Trophoblast cell (in vitro differentiated cells and primary cell): ENCODE measurements around the gene GUCY1B1.

Experiments
- DNase-seq, 2 donors: peaks; one replicate each; pipeline ENCODE4 v3.0.0-alpha.2; 2016
- H2AFZ ChIP-seq: 2 replicates; pipeline ENCODE4 v1.6.1; 2013; ENCODE audit warnings: low read length, moderate library complexity, mild to moderate bottlenecking; ENCODE audit not compliant: insufficient read depth, poor library complexity
- H2AK5ac ChIP-seq: 2 replicates; pipeline ENCODE4 v1.6.1; 2013; ENCODE audit warnings: mild to moderate bottlenecking, low read length
- H2BK120ac ChIP-seq: 2 replicates; pipeline ENCODE4 v1.6.1; 2013; ENCODE audit warnings: low read length, mild to moderate bottlenecking, moderate library complexity; ENCODE audit not compliant: insufficient read depth, poor library complexity
- H2BK12ac ChIP-seq: 2 replicates; pipeline ENCODE4 v1.6.1; 2013; ENCODE audit warnings: mild to moderate bottlenecking, low read length, moderate library complexity
- H2BK5ac ChIP-seq: 2 replicates; pipeline ENCODE4 v1.6.1; 2013; ENCODE audit warnings: low read length, low read depth, moderate library complexity, mild to moderate bottlenecking; ENCODE audit not compliant: poor library complexity
- H3K14ac ChIP-seq: 2 replicates; pipeline ENCODE4 v1.6.1; 2013; ENCODE audit warnings: mild to moderate bottlenecking, low read length
- H3K18ac ChIP-seq: 2 replicates; pipeline ENCODE4 v1.6.1; 2013; ENCODE audit warnings: mild to moderate bottlenecking, low read length
- H3K23ac ChIP-seq: 2 replicates; pipeline ENCODE4 v1.6.1; 2013; ENCODE audit warnings: low read length
- H3K27ac ChIP-seq: 2 replicates; pipeline ENCODE4 v1.5.1; 2013; ENCODE audit warnings: low read depth, mild to moderate bottlenecking, inconsistent platforms, low read length, moderate library complexity
- H3K27me3 ChIP-seq: 2 replicates; pipeline ENCODE4 v1.6.1; 2013; ENCODE audit warnings: inconsistent platforms, mild to moderate bottlenecking, low read length, moderate library complexity; ENCODE audit not compliant: insufficient read depth
- H3K36me3 ChIP-seq, 2 experiments: 1 replicate in 1 of 2; 2 replicates in 1 of 2; pipeline ENCODE4 v1.6.1; 2013; ENCODE audit warnings: low read length in 2 of 2, mild to moderate bottlenecking in 2 of 2, moderate library complexity in 1 of 2; ENCODE audit not compliant: insufficient read depth in 2 of 2, control insufficient read depth in 1 of 2
- H3K4ac ChIP-seq: 2 replicates; pipeline ENCODE4 v1.6.1; 2013; ENCODE audit warnings: low read depth, mild to moderate bottlenecking, low read length, moderate library complexity
- H3K4me1 ChIP-seq, 2 experiments: 1 replicate in 1 of 2; 2 replicates in 1 of 2; pipeline ENCODE4 v1.6.1; 2013; ENCODE audit warnings: low read length in 2 of 2, mild to moderate bottlenecking in 2 of 2, moderate library complexity in 1 of 2; ENCODE audit not compliant: insufficient read depth in 2 of 2, control insufficient read depth in 1 of 2
- H3K4me2 ChIP-seq: 2 replicates; pipeline ENCODE4 v1.6.1; 2013; ENCODE audit warnings: inconsistent platforms, mild to moderate bottlenecking, low read length, moderate library complexity
- H3K4me3 ChIP-seq: 2 replicates; pipeline ENCODE4 v1.5.1; 2013; ENCODE audit warnings: mild to moderate bottlenecking, low read depth, low read length, inconsistent platforms
- H3K79me1 ChIP-seq: one replicate; pipeline ENCODE4 v1.6.1; 2013; ENCODE audit warnings: low read length
- H3K79me2 ChIP-seq: 2 replicates; pipeline ENCODE4 v1.6.1; 2013; ENCODE audit warnings: low read length, mild to moderate bottlenecking; ENCODE audit not compliant: control insufficient read depth, insufficient read depth, poor library complexity
- H3K9ac ChIP-seq: 2 replicates; pipeline ENCODE4 v1.6.1; 2013; ENCODE audit warnings: mild to moderate bottlenecking, low read length
- H3K9me3 ChIP-seq: 2 replicates; pipeline ENCODE4 v1.6.1; 2013; ENCODE audit warnings: low read depth, mild to moderate bottlenecking, control low read depth, inconsistent platforms, low read length; ENCODE audit not compliant: insufficient read depth
- H4K12ac ChIP-seq: 2 replicates; pipeline ENCODE4 v1.6.1; 2013; ENCODE audit warnings: low read depth, mild to moderate bottlenecking, low read length, moderate library complexity
- H4K8ac ChIP-seq: 2 replicates; pipeline ENCODE4 v1.6.1; 2013; ENCODE audit warnings: low read depth, mild to moderate bottlenecking, low read length, moderate library complexity
- H4K91ac ChIP-seq: one replicate; pipeline ENCODE4 v1.6.1; 2013; ENCODE audit warnings: low read depth, mild to moderate bottlenecking, low read length, moderate library complexity
- WGBS: extraction: QIAGEN DNeasy Blood & Tissue Kit; methylation state at CpG from one replicate; pipeline ENCODE4 v1.1.7; 2013; ENCODE audit warnings: missing lambda C conversion rate; ENCODE audit not compliant: insufficient read length, insufficient coverage; ENCODE audit errors: extremely low coverage; 5-methylcytosine and 5-hydroxymethylcytosine counted together

Gene GUCY1B1

DNA sequence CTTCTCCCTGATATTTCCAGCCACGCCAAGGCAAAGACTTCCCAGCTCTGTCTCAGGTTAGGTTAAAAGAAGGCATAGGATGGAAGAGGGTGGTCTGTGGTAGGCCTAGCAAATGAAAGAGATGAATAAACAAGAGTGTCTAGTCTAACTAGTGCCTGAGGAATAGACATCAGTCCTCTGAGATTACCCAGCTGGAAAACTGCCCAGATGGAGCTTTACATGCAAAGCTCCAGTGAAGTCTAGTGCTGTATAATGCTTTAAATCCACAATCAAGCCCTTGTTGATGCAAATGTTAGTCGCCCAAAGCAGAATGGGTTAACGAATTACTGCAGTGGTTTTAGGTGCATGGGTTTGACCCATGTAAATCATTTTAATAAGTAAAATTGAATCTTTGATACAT lies 24.8 kb upstream of the GUCY1B1 start:
- Histone ChIP-seq H3K18ac (no peak overlapping the region), H3K79me2 (no peaks in the 10 kb centered on the region), H2BK120ac (no peak overlapping the region), H3K27ac (no peak overlapping the region), H3K23ac (no peak overlapping the region), H3K79me1 (no peaks in the 10 kb centered on the region), H3K9me3 (no peaks in the 10 kb centered on the region), H2AFZ (no peak overlapping the region), H2BK12ac (no peak overlapping the region), H2BK5ac (no peak overlapping the region), H3K4ac (no peak overlapping the region), H3K4me1 (no peaks in the 10 kb centered on the region), H3K4me2 (no peak overlapping the region), H2AK5ac (no peak overlapping the region), H3K27me3 (no peaks in the 10 kb centered on the region), H3K36me3 (peaks cover 0 to 1% of the 10 kb centered on the region in 2 experiments), H3K9ac (no peak overlapping the region), H3K14ac (no peak overlapping the region), H4K8ac (no peak overlapping the region), H4K91ac (no peak overlapping the region), H4K12ac (no peak overlapping the region), H3K4me3 (no peak overlapping the region)
- no CpG with 5 or more reads among the region's 3 CpGs for WGBS
- no peak for DNase-seq

DNA sequence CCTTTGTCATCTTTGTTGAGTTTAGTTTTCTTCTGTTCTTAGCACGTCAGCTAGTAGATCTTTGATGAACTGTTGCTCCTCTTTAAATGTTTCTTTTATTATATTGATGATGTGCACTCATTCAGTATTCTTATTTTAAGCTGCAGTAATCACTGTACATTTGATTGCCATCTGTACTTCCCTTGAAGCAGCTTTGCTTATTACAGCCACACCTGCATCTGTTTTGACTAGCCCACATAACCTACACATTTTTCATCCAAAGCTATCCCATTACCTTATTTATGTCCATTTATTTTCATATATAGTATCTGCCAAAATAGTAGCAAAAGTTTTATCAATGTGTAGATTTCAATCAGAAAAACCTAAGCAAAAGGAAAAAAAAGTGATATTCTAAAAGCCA lies 23.9 kb upstream of the GUCY1B1 start:
- H4K8ac ChIP-seq: no peak overlapping the region
- H4K12ac ChIP-seq: no peak overlapping the region
- H3K27ac ChIP-seq: no peak overlapping the region
- H3K23ac ChIP-seq: no peak overlapping the region
- H3K18ac ChIP-seq: no peak overlapping the region
- no peak overlapping the region for H3K4me2 ChIP-seq
- no CpG with 5 or more reads among the region's 1 CpG for WGBS
- H2AK5ac ChIP-seq: no peak overlapping the region
- H3K4me3 ChIP-seq: no peak overlapping the region
- DNase-seq: no peak
- H2BK5ac ChIP-seq: no peak overlapping the region
- no peaks in the 10 kb centered on the region for H3K27me3 ChIP-seq
- no peaks in the 10 kb centered on the region for H3K79me1 ChIP-seq
- no peak overlapping the region for H4K91ac ChIP-seq
- no peak overlapping the region for H2AFZ ChIP-seq
- H3K4me1 ChIP-seq: no peaks in the 10 kb centered on the region
- no peaks in the 10 kb centered on the region for H3K9me3 ChIP-seq
- H3K36me3 ChIP-seq: peaks cover 0 to under 1% of the 10 kb centered on the region in 2 experiments
- no peak overlapping the region for H2BK12ac ChIP-seq
- H3K4ac ChIP-seq: no peak overlapping the region
- no peaks in the 10 kb centered on the region for H3K79me2 ChIP-seq
- no peak overlapping the region for H2BK120ac ChIP-seq
- no peak overlapping the region for H3K14ac ChIP-seq
- no peak overlapping the region for H3K9ac ChIP-seq

GRCh38 chr4:155735496-155735895 lies 23.3 kb upstream of the GUCY1B1 start:
- no peak overlapping the region for H2AK5ac ChIP-seq
- no peak overlapping the region for H3K14ac ChIP-seq
- no peak overlapping the region for H3K18ac ChIP-seq
- H3K4me1 ChIP-seq: no peaks in the 10 kb centered on the region
- H3K79me2 ChIP-seq: no peaks in the 10 kb centered on the region
- no peak overlapping the region for H3K4me3 ChIP-seq
- DNase-seq: no peak
- H4K91ac ChIP-seq: no peak overlapping the region
- no peak overlapping the region for H2AFZ ChIP-seq
- no peak overlapping the region for H4K8ac ChIP-seq
- H2BK5ac ChIP-seq: no peak overlapping the region
- no peaks in the 10 kb centered on the region for H3K9me3 ChIP-seq
- no peaks in the 10 kb centered on the region for H3K79me1 ChIP-seq
- H3K4me2 ChIP-seq: no peak overlapping the region
- no peak overlapping the region for H2BK12ac ChIP-seq
- H4K12ac ChIP-seq: no peak overlapping the region
- H3K36me3 ChIP-seq: no peaks in the 10 kb centered on the region
- no peaks in the 10 kb centered on the region for H3K27me3 ChIP-seq
- H3K4ac ChIP-seq: no peak overlapping the region
- H3K27ac ChIP-seq: no peak overlapping the region
- H2BK120ac ChIP-seq: no peak overlapping the region
- H3K9ac ChIP-seq: no peak overlapping the region
- no peak overlapping the region for H3K23ac ChIP-seq

DNA sequence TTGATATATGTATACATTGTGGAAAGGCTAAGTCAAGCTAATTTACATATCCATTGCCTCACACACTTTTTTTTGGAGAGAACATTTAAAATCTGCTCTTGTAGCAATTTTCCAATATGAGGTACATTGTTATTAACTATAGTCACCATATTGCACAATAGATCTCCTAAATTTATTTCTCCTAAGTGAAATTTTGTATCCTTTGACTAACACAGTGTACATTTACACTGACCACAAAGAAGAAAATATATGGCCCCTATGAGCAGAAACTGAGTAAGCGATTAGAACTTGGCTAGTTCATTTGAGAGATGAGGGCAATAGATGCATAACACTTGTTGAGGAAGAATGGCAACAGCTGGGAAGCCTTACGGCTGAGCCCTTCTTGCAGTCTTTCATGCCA lies 20.3 kb upstream of the GUCY1B1 start:
- H3K4ac ChIP-seq: no peak overlapping the region
- no peak for DNase-seq
- H4K12ac ChIP-seq: no peak overlapping the region
- H3K23ac ChIP-seq: no peak overlapping the region
- H2BK12ac ChIP-seq: no peak overlapping the region
- no peak overlapping the region for H2BK120ac ChIP-seq
- H3K4me2 ChIP-seq: no peak overlapping the region
- H3K9me3 ChIP-seq: no peaks in the 10 kb centered on the region
- H4K91ac ChIP-seq: no peak overlapping the region
- H3K4me1 ChIP-seq: no peaks in the 10 kb centered on the region
- no peak overlapping the region for H3K9ac ChIP-seq
- no peak overlapping the region for H2AFZ ChIP-seq
- H4K8ac ChIP-seq: no peak overlapping the region
- no CpG with 5 or more reads among the region's 2 CpGs for WGBS
- H3K4me3 ChIP-seq: no peak overlapping the region
- H2AK5ac ChIP-seq: no peak overlapping the region
- no peaks in the 10 kb centered on the region for H3K27me3 ChIP-seq
- H3K27ac ChIP-seq: no peak overlapping the region
- H3K36me3 ChIP-seq: no peaks in the 10 kb centered on the region
- H2BK5ac ChIP-seq: no peak overlapping the region
- no peaks in the 10 kb centered on the region for H3K79me2 ChIP-seq
- H3K18ac ChIP-seq: no peak overlapping the region
- no peaks in the 10 kb centered on the region for H3K79me1 ChIP-seq
- H3K14ac ChIP-seq: no peak overlapping the region
